PC-9 (cell line): ENCODE measurements around the gene ADCY3.
A peak's percentile ranks its signal among the peaks of the same experiment; 100 is the strongest.

Experiments used
- EZH2 ChIP-seq: fragments of 200-600 bp; sonication (generic); IDR thresholded peaks from 2 replicates; pipeline ENCODE4 v1.8.0; 2017; ENCODE audit warnings: antibody characterized with exemption, low read depth
- TF ChIP-seq, protein P1 (sequence below): fragments of 200-600 bp; sonication (generic); conservative IDR thresholded peaks from 2 replicates; pipeline ENCODE4 v1.6.1; 2017; ENCODE audit warnings: mixed run types, antibody characterized with exemption, mild to moderate bottlenecking, moderate library complexity

DNA sequence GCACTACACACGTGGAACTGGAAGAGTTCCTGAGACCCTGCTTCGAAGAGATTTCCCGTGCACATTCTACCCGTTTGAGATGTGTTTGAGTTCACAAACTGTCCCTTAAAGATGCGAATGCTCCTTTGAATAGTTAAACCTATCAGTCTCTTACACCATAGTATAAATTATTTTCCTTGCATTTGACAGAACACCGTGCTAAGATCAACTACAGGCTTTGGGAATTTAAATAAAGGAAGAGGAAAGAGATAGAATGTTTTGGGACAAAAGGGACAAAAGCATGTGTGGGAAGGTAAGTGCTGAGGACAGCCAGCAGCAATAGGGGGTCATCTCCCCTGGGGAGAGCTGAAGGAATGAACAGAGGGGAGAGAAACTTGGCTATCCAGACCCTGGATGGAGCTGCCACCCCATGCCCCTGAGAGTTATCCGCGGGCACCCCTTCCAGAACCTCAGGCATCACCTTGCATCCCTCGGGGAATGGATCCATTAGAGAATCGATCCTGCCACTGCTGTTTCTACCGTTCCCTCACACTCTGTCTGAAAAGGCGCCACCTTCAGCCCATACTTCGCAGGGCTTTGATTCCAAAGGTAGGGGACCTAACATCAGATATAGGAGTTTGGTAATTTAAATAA is 888 bp upstream of the ADCY3 start:
- TF ChIP-seq EZH2, result no peak
- TF ChIP-seq, protein P1, sequence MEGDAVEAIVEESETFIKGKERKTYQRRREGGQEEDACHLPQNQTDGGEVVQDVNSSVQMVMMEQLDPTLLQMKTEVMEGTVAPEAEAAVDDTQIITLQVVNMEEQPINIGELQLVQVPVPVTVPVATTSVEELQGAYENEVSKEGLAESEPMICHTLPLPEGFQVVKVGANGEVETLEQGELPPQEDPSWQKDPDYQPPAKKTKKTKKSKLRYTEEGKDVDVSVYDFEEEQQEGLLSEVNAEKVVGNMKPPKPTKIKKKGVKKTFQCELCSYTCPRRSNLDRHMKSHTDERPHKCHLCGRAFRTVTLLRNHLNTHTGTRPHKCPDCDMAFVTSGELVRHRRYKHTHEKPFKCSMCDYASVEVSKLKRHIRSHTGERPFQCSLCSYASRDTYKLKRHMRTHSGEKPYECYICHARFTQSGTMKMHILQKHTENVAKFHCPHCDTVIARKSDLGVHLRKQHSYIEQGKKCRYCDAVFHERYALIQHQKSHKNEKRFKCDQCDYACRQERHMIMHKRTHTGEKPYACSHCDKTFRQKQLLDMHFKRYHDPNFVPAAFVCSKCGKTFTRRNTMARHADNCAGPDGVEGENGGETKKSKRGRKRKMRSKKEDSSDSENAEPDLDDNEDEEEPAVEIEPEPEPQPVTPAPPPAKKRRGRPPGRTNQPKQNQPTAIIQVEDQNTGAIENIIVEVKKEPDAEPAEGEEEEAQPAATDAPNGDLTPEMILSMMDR, result peak; percentile 54; the same call in 1 of the 2 replicates
